GM23338 (cell line): ENCODE data around the gene FBXO8. TPM values are rescaled to one million over a fixed set of nuclear protein-coding genes. Genes with fewer than 3 reads are reported as not detected.

Experiments used
- ATAC-seq: fragments of 200-7000 bp; cut with Tn5 transposase; 3 replicates; pipeline ENCODE4 v1.9.1; 2020
- DNase-seq: peaks from one replicate; pipeline ENCODE4 v3.0.0-alpha.2; 2015; ENCODE audit warnings: low spot score
- H2AFZ ChIP-seq: fragments of 200-600 bp; sonication (generic); 2 replicates; pipeline ENCODE4 v1.8.0; 2016; ENCODE audit warnings: antibody characterized with exemption, mild to moderate bottlenecking, moderate library complexity
- H3F3A ChIP-seq: fragments of 200-600 bp; sonication (generic); replicated peaks from 2 replicates; pipeline ENCODE4 v1.8.0; 2017; ENCODE audit warnings: antibody characterized with exemption, mixed run types, low read depth
- H3K27ac ChIP-seq: fragments of 200-600 bp; sonication (generic); 2 replicates; pipeline ENCODE4 v1.6.1; 2016; ENCODE audit warnings: low read depth
- H3K27me3 ChIP-seq: fragments of 200-600 bp; sonication (generic); 2 replicates; pipeline ENCODE4 v1.8.0; 2016; ENCODE audit warnings: mild to moderate bottlenecking, mixed run types, moderate library complexity; ENCODE audit not compliant: insufficient read depth
- H3K36me3 ChIP-seq: fragments of 200-600 bp; sonication (generic); 2 replicates; pipeline ENCODE4 v1.8.0; 2016; ENCODE audit warnings: mild to moderate bottlenecking; ENCODE audit not compliant: insufficient read depth
- H3K4me1 ChIP-seq: fragments of 200-600 bp; sonication (generic); 2 replicates; pipeline ENCODE4 v1.8.0; 2016; ENCODE audit warnings: mild to moderate bottlenecking, moderate library complexity; ENCODE audit not compliant: insufficient read depth
- H3K4me2 ChIP-seq: fragments of 200-600 bp; sonication (generic); 2 replicates; pipeline ENCODE4 v1.7.1; 2017; ENCODE audit warnings: mixed run types
- H3K4me3 ChIP-seq: fragments of 200-600 bp; sonication (generic); 2 replicates; pipeline ENCODE4 v1.6.1; 2016; ENCODE audit warnings: mixed run types
- H3K79me2 ChIP-seq: fragments of 200-600 bp; sonication (generic); replicated peaks from 2 replicates; pipeline ENCODE4 v1.8.0; 2017; ENCODE audit warnings: mild to moderate bottlenecking; ENCODE audit not compliant: insufficient read depth
- H3K9me2 ChIP-seq: fragments of 200-600 bp; sonication (generic); 2 replicates; pipeline ENCODE4 v1.8.0; 2017; ENCODE audit not compliant: insufficient read depth
- H4K20me1 ChIP-seq: fragments of 200-600 bp; sonication (generic); replicated peaks from 2 replicates; pipeline ENCODE4 v1.8.0; 2017; ENCODE audit warnings: mild to moderate bottlenecking; ENCODE audit not compliant: insufficient read depth
- H3K27ac Mint-ChIP-seq: 2 replicates; pipeline ENCODE4 v1.8.0; 2020; ENCODE audit warnings: inconsistent platforms, mild to moderate bottlenecking, moderate library complexity, mixed read lengths
- H3K27me3 Mint-ChIP-seq: 3 replicates; pipeline ENCODE4 v1.8.0; 2022; ENCODE audit warnings: low read depth, mild to moderate bottlenecking, moderate library complexity, mixed read lengths, inconsistent platforms; ENCODE audit not compliant: insufficient read depth, poor library complexity
- H3K36me3 Mint-ChIP-seq: 3 replicates; pipeline ENCODE4 v1.8.0; 2021; ENCODE audit warnings: low read depth, mild to moderate bottlenecking, inconsistent platforms, moderate library complexity, mixed read lengths
- H3K4me1 Mint-ChIP-seq: 3 replicates; pipeline ENCODE4 v1.8.0; 2020; ENCODE audit warnings: mild to moderate bottlenecking, inconsistent platforms, mixed read lengths
- H3K4me3 Mint-ChIP-seq: 3 replicates; pipeline ENCODE4 v1.8.0; 2021; ENCODE audit warnings: moderate library complexity, mild to moderate bottlenecking, inconsistent platforms, mixed read lengths
- H3K9me3 Mint-ChIP-seq: 3 replicates; pipeline ENCODE4 v1.8.0; 2020; ENCODE audit warnings: moderate library complexity, mild to moderate bottlenecking, inconsistent platforms, mixed read lengths
- CREB1 ChIP-seq: fragments of 250-450 bp; sonication (Bioruptor Pico); IDR thresholded peaks from 2 replicates; pipeline ENCODE4 v1.5.0; 2020; ENCODE audit warnings: low read depth, mild to moderate bottlenecking, moderate library complexity
- EZH2 ChIP-seq: fragments of 200-600 bp; sonication (generic); IDR thresholded peaks from one replicate; pipeline ENCODE4 v1.8.0; 2017; ENCODE audit warnings: antibody characterized with exemption, mild to moderate bottlenecking, low read depth; ENCODE audit not compliant: unreplicated experiment
- EZH2phosphoT487 ChIP-seq: fragments of 200-600 bp; sonication (generic); IDR thresholded peaks from one replicate; pipeline ENCODE4 v1.8.1; 2018; ENCODE audit warnings: antibody characterized with exemption; ENCODE audit not compliant: unreplicated experiment
- NANOG ChIP-seq: IDR thresholded peaks from 2 replicates; pipeline ENCODE4 v1.6.1; 2016; ENCODE audit warnings: antibody characterized with exemption, borderline replicate concordance
- POLR2AphosphoS5 ChIP-seq: IDR thresholded peaks from 2 replicates; pipeline ENCODE4 v1.6.1; 2016; ENCODE audit warnings: antibody characterized with exemption, low read depth
- REST ChIP-seq: IDR thresholded peaks from one replicate; pipeline ENCODE4 v1.6.1; 2018; ENCODE audit warnings: antibody characterized with exemption; ENCODE audit not compliant: unreplicated experiment
- STAT1 ChIP-seq: IDR thresholded peaks from one replicate; pipeline ENCODE4 v1.6.1; 2016; ENCODE audit warnings: antibody characterized with exemption; ENCODE audit not compliant: unreplicated experiment
- ZNF331 ChIP-seq: fragments of 250-450 bp; sonication (Bioruptor Pico); IDR thresholded peaks from 2 replicates; pipeline ENCODE4 v1.5.0; 2020; ENCODE audit warnings: low read depth, mild to moderate bottlenecking, moderate library complexity
- polyA plus RNA-seq: library from polyadenylated mRNA; unstranded; fragments of >200 nt; fragmentation: Nextera tagmentation; extraction: Ambion mirVana; gene quantifications from 2 replicates; pipeline ENCODE4 v1.2.1, GENCODE V29; 2016
- total RNA-seq: library from RNA; depleted of rRNA; stranded (reverse); fragments of >200 nt; shearing (Covaris generic); gene quantifications from 2 replicates; pipeline ENCODE4 v1.2.3, GENCODE V29; 2014
- TF ChIP-seq, protein P1 (sequence below): IDR thresholded peaks from 2 replicates; pipeline ENCODE4 v1.6.1; 2016; ENCODE audit warnings: antibody characterized with exemption
- TF ChIP-seq, protein P2 (sequence below): fragments of 250-450 bp; sonication (Bioruptor Pico); IDR thresholded peaks from 2 replicates; pipeline ENCODE4 v1.5.0; 2020; ENCODE audit warnings: mild to moderate bottlenecking, moderate library complexity
- TF ChIP-seq, protein P3 (sequence below), 2 experiments: fragments of 200-600 bp in 1 of 2; sonication (generic) in 1 of 2; conservative IDR thresholded peaks; 2 replicates each; pipeline versions ENCODE4 v1.5.1 to v1.6.1; 2016 to 2017; ENCODE audit warnings: antibody characterized with exemption in 2 of 2, low read depth in 2 of 2, mild to moderate bottlenecking in 2 of 2, moderate library complexity in 1 of 2

FBXO8 gene
- total and polyA plus RNA-seq, 2 experiments from 2014 or later: 5.8 to 7.9 TPM

DNA sequence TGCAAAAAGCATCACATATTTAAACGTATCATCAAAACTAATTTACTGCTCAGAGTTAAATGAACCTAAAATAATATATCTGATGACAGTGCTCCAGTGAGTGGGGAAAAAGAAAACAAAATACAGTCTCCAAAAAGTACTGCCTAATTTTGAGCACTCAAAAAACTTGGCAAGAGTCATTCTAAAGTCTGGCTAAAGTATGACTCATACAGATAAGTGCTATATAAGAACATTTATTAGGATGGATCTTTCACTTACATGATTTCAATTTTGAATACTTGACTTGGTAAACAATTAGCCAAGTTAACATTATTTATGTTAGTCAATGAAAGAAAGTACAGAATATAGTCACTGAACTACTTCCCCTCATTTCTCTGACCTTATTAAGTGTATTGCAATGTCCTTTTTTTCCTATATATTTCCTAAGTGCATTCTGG, 27.2 kb downstream of the FBXO8 start:
- Histone ChIP-seq H2AFZ (no peak overlapping the region), H3K4me3 (no peak overlapping the region), H3K27me3 (no peaks in the 10 kb centered on the region), H3K9me2 (no peaks in the 10 kb centered on the region), H3K4me1 (no peaks in the 10 kb centered on the region), H4K20me1 (no peaks in the 10 kb centered on the region), H3K36me3 (no peaks in the 10 kb centered on the region), H3K27ac (no peak overlapping the region), H3F3A (no peaks in the 10 kb centered on the region), H3K79me2 (no peaks in the 10 kb centered on the region), H3K4me2 (no peak overlapping the region)
- H3K4me3 Mint-ChIP-seq: no peak overlapping the region
- no peaks in the 10 kb centered on the region for H3K36me3 Mint-ChIP-seq
- no peak for DNase-seq
- no peak overlapping the region for H3K27ac Mint-ChIP-seq
- TF ChIP-seq, protein P1, sequence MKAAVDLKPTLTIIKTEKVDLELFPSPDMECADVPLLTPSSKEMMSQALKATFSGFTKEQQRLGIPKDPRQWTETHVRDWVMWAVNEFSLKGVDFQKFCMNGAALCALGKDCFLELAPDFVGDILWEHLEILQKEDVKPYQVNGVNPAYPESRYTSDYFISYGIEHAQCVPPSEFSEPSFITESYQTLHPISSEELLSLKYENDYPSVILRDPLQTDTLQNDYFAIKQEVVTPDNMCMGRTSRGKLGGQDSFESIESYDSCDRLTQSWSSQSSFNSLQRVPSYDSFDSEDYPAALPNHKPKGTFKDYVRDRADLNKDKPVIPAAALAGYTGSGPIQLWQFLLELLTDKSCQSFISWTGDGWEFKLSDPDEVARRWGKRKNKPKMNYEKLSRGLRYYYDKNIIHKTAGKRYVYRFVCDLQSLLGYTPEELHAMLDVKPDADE: no peak
- TF ChIP-seq EZH2phosphoT487: no peak
- no peak for TF ChIP-seq NANOG
- no peak for TF ChIP-seq STAT1
- TF ChIP-seq CREB1 (CRISPR knock-in tag): no peak
- TF ChIP-seq, protein P2, sequence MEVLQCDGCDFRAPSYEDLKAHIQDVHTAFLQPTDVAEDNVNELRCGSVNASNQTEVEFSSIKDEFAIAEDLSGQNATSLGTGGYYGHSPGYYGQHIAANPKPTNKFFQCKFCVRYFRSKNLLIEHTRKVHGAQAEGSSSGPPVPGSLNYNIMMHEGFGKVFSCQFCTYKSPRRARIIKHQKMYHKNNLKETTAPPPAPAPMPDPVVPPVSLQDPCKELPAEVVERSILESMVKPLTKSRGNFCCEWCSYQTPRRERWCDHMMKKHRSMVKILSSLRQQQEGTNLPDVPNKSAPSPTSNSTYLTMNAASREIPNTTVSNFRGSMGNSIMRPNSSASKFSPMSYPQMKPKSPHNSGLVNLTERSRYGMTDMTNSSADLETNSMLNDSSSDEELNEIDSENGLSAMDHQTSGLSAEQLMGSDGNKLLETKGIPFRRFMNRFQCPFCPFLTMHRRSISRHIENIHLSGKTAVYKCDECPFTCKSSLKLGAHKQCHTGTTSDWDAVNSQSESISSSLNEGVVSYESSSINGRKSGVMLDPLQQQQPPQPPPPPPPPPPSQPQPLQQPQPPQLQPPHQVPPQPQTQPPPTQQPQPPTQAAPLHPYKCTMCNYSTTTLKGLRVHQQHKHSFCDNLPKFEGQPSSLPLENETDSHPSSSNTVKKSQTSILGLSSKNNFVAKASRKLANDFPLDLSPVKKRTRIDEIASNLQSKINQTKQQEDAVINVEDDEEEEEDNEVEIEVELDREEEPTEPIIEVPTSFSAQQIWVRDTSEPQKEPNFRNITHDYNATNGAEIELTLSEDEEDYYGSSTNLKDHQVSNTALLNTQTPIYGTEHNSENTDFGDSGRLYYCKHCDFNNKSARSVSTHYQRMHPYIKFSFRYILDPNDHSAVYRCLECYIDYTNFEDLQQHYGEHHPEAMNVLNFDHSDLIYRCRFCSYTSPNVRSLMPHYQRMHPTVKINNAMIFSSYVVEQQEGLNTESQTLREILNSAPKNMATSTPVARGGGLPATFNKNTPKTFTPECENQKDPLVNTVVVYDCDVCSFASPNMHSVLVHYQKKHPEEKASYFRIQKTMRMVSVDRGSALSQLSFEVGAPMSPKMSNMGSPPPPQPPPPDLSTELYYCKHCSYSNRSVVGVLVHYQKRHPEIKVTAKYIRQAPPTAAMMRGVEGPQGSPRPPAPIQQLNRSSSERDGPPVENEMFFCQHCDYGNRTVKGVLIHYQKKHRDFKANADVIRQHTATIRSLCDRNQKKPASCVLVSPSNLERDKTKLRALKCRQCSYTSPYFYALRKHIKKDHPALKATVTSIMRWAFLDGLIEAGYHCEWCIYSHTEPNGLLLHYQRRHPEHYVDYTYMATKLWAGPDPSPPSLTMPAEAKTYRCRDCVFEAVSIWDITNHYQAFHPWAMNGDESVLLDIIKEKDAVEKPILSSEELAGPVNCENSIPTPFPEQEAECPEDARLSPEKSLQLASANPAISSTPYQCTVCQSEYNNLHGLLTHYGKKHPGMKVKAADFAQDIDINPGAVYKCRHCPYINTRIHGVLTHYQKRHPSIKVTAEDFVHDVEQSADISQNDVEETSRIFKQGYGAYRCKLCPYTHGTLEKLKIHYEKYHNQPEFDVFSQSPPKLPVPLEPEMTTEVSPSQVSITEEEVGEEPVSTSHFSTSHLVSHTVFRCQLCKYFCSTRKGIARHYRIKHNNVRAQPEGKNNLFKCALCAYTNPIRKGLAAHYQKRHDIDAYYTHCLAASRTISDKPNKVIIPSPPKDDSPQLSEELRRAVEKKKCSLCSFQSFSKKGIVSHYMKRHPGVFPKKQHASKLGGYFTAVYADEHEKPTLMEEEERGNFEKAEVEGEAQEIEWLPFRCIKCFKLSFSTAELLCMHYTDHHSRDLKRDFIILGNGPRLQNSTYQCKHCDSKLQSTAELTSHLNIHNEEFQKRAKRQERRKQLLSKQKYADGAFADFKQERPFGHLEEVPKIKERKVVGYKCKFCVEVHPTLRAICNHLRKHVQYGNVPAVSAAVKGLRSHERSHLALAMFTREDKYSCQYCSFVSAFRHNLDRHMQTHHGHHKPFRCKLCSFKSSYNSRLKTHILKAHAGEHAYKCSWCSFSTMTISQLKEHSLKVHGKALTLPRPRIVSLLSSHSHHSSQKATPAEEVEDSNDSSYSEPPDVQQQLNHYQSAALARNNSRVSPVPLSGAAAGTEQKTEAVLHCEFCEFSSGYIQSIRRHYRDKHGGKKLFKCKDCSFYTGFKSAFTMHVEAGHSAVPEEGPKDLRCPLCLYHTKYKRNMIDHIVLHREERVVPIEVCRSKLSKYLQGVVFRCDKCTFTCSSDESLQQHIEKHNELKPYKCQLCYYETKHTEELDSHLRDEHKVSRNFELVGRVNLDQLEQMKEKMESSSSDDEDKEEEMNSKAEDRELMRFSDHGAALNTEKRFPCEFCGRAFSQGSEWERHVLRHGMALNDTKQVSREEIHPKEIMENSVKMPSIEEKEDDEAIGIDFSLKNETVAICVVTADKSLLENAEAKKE (CRISPR knock-in tag): no peak
- TF ChIP-seq POLR2AphosphoS5: no peak
- no peak for TF ChIP-seq ZNF331 (CRISPR knock-in tag)
- TF ChIP-seq, protein P3, sequence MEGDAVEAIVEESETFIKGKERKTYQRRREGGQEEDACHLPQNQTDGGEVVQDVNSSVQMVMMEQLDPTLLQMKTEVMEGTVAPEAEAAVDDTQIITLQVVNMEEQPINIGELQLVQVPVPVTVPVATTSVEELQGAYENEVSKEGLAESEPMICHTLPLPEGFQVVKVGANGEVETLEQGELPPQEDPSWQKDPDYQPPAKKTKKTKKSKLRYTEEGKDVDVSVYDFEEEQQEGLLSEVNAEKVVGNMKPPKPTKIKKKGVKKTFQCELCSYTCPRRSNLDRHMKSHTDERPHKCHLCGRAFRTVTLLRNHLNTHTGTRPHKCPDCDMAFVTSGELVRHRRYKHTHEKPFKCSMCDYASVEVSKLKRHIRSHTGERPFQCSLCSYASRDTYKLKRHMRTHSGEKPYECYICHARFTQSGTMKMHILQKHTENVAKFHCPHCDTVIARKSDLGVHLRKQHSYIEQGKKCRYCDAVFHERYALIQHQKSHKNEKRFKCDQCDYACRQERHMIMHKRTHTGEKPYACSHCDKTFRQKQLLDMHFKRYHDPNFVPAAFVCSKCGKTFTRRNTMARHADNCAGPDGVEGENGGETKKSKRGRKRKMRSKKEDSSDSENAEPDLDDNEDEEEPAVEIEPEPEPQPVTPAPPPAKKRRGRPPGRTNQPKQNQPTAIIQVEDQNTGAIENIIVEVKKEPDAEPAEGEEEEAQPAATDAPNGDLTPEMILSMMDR (conservative IDR thresholded peaks at IDR 0.05; ENCODE audit: low read depth in 2 of 2): no peak
- TF ChIP-seq EZH2: no peak
- TF ChIP-seq REST: no peak
- H3K4me1 Mint-ChIP-seq: no peaks in the 10 kb centered on the region
- H3K27me3 Mint-ChIP-seq: no peaks in the 10 kb centered on the region
- no peaks in the 10 kb centered on the region for H3K9me3 Mint-ChIP-seq
- ATAC-seq: no peak
